GM21526 (cell line): ENCODE measurements around the gene SLC44A1.

Experiments
- ATAC-seq: cut with Tn5 transposase; IDR thresholded peaks from one replicate; pipeline ENCODE4 v1.9.1; 2021; ENCODE audit warnings: moderate library complexity; ENCODE audit not compliant: unreplicated experiment, low FRiP score

Gene SLC44A1

DNA sequence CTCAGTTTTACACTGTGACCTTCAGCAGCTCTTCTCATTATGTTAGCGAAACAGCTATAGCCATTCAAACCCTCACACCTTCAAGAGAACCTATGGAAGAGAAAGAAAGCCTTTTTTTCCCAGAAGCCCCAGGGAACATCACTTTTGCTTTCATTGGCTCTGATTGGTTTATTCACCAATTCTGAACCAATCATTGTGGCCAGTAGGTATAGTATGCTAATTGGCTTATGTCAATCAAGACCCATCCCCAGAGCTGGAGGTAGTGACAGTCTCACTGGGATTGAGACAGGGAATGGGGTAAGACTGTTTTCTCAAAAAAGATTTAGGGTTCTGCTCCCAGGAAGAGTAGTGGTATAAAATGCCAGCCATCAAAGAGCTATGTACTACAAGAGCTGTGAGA, 129.3 kb downstream of the SLC44A1 start:
- no peak for ATAC-seq

DNA sequence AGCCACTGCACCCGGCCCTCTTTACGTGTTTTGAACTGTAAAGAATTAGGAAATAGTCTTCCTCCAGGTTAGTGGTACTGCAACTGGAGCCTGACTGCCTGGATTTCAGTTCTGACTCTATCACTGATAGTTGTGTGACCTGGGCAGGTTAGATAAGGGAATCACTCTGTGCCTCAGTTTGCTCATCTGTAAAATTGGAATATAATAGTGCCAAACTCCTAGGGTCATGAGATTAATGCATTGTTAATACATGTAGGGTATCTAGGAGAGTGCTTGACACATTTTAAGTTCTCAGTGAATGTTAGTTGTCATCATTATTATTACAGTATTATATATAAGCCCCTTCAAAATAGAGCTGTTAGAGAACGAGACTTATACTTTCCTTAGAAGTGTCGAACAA, 130.9 kb downstream of the SLC44A1 start:
- no peak for ATAC-seq

DNA sequence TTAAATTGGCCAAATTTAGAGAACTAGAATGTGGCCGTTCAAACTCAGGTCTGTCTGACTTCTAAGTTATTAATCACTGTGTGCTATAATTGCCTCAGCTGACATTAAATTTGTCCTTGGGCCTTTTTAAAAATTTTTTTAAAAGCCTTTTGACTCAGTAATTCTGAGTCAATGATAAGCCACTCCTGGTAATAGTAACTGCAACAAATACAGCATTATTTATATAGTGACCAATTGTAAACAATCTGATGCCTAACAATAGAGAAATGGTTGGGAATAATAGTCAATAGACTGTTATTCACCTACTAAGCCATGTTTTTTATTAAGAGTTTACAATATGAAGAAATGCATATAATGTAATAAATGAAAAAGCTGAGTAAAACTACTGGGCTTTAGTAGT, 132.4 kb downstream of the SLC44A1 start:
- ATAC-seq = no peak

DNA sequence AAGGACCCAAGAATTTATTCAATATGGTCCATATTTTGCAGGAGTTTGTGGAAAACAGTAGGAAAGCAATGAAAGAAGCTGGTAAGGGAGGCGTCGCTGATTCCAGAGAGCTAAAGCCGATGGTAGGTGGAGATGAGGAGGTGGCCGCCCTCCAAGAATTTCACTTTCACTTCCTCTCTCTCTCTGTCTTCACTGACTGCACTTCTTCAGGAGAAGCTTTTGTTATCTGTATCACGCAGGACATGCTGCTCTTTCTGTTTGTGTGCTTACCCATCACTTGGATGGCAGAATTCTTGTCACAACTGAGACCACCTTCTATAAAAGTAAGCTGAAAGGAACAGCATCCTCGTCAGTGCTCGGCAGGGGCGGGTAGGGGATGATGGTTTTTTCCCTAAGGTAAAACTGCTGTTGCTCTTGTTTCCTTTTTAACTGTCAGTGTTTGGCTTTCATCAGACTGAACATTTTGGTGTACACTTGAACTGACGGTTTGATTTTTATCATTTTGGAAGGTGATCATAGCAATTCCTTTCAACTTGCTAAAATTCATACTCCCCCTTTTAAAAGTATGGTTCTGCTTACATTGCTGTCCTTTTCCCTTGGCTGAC, 141.0 kb downstream of the SLC44A1 start:
- ATAC-seq = peak; percentile 99

DNA sequence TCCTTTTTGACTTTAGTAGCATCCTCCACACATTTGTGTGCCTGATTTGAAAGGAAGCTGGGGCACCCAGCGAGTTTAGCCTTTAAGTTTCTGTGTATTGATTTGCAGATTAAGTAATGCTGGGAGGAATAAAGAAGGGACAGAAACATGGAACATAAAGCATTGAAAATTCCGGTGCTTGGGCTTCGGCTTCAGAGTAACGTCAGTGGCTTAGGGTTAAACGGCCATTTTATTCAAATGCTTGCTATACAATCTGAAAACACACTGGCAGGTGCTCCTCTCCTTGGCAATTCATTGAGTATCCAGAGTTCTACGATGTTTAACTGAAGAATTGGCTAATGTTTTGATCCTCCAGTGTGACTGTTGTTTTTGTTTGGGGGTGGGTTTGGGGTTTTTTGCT, 145.3 kb downstream of the SLC44A1 start:
- ATAC-seq = no peak

DNA sequence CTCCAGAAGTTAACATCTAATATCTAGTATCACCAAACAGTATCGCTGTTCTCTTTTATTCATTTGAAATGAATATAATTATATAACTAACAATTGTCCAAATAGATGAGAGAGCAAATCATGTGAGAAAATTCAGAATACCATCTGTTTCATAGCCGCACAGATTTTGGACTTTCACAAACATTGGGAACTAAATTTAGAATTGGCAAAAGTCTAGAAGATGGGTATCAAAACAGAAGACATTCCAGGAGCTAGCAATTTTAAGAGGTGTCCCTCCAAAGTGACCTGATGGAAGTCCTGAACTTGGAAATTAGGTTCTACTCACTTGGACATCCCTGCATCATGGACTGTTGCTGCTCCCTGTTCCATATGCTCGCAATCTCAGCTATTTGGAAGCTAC, 146.4 kb downstream of the SLC44A1 start:
- no peak for ATAC-seq

DNA sequence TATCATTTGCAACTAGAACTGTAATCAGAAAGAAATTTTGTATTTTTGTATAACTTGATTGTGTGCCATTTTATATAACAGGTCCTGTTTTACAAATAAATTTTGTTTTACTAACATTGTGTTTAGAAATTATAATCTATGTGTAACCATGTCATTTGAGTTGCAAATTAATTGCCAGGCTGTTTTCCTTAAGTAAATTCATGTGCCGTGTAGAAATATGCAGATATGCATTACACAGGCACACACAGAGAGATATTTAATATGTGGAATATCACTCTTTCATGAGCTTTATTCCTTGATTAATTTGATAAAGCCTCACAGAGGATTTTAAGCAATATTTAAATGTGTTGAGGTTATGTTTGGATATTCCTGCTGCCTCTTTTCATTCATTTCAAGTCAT, 146.8 kb downstream of the SLC44A1 start:
- no peak for ATAC-seq

DNA sequence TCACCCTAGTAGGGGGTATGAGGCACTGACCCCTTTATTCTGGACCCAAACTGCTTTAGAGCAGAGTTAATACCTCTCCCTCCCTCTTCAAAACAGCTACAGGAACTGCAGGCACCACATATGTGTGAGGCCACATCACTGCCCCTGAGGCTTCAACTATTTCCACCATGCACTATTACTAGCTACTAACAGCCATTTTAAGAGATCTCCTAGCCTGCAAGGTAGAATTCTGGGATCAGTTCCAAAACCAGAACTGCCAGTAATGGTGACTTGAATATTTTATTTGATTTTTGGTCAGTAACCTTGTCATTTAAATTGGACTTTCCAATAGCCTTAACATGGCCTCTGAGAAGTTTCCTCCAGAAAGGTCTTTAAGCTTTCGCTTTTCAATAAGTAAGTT, 148.1 kb downstream of the SLC44A1 start:
- ATAC-seq = no peak

DNA sequence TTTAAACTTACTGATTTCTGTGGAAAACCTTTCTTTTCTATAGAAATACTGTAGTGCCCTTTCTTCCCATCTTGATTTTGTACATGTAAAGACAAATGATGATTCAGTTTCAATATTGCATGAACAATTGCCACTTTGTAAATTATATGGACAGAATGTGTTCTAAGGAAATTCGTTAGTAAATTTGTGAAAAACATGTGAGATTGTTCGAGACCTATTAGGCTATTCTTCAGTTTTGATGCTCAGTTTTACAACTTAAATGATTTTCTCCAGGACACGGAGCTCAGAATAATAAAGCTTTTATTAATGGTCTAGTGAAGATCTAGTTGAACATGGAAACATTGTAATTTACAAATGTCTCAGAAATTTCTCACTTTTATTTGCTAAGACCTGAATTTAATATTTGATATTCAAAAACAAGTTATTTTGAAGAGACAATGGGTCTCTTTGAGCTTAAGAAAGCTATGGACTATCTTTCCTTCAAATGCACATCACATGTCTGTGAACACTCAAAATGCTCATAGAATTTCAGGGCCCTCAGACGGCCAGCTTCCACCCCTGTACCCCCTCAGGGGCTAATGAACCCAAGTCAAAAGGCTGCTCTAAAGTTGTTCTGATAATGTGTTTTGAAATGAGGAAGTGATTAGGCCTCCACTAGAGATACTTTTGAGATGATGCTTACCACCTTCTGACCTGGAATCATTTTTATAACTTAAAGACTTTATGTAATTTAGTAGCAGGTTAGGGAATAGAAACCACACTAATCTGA, 149.3 kb downstream of the SLC44A1 start:
- no peak for ATAC-seq

DNA sequence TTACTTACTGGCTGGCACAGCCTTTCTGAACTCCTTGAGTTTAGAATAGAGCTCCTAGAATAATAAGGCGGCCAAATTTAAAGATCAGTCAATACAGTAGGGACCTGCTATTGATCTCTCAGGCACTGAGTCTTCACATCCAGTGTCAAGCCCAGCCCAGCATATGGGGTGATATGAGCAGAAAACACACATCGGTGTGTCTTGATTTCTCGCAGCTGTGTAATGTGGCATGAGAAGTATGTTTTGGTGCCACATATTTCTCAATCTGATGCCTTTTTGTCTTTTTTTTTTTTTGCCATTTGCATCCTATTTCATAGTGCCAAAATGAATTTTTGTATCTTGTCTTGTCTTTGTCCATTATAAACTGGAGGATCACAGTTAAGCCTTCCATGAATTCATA, 152.0 kb downstream of the SLC44A1 start:
- ATAC-seq = no peak

DNA sequence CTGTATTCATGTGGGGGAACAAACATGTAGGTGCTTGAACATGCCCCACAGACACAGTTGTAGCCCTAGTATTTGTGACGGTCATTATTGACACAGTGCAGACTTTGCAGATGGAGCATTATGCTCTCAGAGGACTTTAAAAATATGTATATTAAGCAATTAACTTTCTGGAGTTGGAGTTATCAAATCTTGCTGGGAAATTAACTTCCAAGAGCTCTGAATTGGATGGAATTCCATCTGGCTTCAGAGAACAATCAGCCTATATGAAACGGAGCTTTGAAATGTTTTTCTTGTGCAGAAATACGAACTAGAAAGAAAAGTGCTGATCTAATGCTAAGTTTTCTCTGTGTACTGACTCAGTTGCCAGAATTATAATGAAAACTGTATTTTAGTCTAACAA, 152.4 kb downstream of the SLC44A1 start:
- ATAC-seq = no peak

DNA sequence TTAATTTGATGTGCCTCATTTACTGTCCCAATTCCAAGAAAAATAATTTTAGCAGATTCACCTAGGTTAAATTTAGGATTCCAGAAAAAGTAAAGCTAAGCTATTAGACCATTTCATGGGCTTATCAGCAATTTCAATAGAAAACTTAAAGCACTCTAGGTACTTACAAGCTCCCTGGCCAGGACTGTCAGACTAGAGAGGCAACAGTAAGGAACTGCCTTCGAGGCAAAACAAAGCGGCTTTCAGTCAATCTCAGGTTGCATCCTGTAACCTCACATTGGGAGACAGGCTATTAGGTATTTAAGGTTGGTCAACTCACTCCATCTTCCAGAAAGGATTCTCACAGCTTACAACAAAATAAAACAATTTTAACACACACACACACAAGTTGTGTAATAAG, 154.7 kb downstream of the SLC44A1 start:
- ATAC-seq = no peak

DNA sequence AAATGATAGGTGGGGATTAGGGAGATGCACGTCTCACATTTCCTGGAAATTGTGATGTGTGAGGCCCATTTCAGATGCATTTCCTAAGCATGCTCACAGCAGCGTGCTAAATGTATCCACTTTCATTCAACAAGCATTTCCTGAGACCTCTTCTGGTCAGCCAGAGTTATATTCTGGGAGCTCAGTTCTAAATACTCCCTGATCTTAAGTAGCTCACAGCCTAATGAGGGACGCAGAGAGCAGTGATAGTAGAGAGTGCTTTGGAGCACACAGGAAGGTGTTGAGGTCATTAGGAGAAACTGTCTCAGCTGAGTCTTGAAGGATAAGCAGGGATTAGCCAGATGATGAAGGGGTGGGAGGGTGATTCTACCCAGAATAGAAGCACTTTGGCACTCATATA, 157.2 kb downstream of the SLC44A1 start:
- no peak for ATAC-seq

DNA sequence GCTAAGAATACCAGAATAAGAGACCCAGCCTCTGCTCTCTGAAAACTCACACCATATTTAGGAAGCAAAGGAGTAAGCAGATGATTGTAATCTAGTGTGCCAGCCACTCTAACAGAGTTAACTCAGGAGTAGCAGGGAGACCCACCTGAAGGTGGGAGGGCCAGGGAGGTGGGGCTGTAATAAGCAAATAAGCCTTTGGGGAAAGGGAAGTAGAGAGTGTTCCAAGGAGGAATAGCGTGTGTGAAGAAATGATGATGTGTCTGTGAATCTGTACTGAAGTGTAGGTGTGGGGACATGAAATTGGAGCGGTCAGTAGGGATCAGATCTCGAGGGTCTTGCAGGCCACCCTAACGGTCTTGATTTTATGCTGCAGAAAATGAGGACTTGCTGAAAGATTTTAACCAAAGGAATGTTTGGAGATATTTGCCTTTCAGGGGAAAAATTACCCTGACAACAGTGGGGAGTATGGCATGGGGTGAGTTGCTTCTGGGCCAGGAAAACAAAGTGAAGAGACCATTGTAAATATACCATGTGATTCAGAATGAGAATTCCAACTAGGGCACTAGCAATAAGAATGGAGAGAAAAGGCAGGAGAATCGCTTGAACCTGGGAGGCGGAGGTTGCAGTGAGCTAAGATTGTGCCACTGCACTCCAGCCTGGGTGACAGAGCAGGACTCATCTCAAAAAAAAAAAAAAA, 159.2 kb downstream of the SLC44A1 start:
- ATAC-seq = no peak

DNA sequence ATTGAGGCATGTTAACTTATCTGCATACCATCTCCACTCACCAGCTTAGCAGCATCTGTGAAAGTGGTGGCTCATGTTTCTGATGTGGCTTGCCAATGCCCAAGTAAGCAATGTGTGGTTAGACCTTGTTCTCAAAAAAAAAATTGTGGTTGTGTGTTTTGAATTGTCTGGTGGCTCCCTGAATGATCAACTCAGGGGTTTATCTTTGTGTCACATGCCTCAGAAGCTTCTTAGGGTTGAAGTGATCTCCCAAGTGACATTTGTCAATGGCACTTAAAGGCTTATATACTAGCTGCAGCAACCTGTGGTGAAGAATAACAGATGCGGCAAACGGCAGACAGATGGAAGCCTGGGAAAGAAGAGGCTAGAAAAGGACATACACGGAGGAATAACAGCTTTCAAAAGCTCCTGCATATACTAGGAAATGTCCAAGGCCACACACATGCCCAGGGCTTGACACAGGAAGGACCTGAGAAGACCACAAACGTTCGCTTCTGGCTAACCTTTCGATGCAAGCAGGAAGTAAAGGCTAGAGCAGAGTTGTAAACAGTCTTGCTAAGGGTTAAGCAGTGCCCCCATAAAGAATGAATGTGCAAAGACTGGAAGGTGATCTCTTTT, 161.2 kb downstream of the SLC44A1 start:
- peak; percentile 85 for ATAC-seq

DNA sequence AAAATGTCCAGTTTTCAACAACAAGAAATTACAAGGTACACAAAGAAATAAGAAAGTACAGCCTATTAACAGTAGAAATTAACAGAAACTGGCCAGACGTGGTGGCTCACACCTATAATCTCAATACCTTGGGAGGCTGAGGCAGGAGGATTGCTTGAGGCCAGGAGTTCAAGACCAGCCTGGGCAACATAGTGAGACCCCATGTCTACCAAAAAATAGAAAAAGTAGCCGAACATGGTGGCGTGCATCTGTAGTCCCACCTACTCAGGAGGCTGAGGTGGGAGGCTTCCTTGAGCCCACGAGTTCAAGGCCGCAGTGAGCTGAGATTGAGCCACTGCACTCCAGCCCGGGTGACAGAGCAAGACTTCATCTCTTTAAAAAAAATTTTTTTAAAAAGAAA, 161.9 kb downstream of the SLC44A1 start:
- ATAC-seq = no peak

DNA sequence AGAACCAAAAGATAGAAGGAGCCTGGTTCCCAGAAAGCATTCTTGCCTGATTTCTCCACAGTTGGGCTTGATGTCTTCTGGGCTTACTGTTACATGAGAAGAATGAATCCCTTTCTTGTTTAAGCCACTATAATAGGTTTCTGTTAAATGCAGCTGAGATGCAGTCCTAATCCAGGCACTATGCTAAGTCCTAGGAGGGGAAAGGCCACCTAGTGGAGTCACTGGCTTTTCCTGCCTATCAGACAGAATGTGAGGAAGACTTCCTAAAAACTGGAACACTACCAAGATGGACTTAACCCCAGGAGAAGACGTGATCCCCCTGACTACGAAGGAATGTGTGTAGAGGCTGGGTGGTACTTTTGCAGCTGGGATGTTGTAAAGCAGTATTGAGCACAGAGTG, 169.1 kb downstream of the SLC44A1 start:
- ATAC-seq = no peak

DNA sequence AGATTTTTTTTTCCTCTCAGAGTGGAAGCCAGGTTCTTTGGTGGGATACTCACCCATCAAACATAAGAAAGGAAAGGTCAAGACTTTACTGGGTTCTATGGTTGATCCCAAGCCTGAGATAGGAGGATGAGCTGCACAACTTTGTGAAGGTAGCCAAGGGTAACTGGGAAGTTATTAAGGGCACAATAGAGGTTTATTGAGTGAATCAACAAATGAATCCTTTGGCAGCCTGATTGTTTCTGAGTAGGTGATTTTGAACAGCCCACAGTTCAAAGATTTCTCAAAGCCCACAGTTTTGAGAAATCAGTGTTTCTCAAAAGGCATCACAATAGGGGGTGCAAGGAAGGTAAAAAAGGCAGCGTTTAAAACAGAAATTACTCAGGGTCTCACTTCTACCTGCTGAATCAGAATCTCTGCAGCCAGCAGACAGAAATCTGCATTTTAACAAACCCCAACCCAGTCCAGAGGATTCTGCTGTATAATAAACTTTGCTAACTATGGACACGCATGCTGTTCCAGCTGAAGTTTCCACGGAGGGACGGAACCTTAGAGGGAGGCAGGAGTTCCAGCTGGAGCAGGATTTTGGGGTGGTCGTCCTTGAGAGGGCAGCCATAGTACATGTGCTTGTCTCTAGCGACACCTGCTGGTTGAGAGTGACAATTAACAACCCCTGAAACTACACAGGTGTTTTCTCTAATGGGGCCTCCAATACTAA, 170.7 kb downstream of the SLC44A1 start:
- ATAC-seq = peak; percentile 78

DNA sequence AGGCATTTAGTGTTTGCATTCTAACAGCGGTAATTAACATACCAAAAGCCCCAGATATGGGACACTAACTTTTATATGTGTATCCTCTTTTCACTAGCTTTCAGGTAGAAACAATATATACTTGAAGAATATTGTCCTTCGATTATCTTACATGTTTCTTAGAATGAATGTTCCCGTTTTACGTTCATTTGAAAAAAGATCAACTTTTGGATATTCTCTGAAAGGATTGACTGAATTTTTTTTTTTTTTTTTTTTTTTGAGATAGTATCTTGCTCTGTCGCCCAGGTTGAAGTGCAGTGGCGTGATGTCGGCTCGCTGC, 171.2 kb downstream of the SLC44A1 start:
- no peak for ATAC-seq

DNA sequence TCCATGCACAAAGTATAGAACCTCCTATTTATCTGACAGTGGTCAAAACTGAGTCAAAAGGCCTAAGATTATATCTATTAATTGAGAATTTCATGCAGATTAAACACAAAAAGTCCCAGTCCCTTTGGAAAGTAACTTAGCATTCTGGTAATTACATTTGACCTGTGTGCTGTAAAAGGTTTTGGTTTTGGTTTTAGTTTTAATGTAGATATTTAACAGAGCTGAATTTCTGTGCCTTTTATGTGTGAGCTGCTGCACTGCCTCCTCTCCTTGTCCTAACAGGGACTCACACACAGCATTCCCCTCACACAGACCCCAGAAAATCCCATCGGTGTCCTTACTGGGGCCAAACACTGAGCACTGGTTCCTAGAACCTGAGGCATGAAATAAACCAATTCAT, 172.4 kb downstream of the SLC44A1 start:
- ATAC-seq = no peak
